22Rv1 (cell line): ENCODE data around the gene CREBRF.

Experiments
- H3K27ac ChIP-seq: fragments of 450-650 bp; 2 replicates; pipeline ENCODE4 v1.5.1; 2017
- CTCF ChIP-seq: fragments of 450-650 bp; IDR thresholded peaks from 2 replicates; pipeline ENCODE4 v1.5.1; 2017; ENCODE audit warnings: mild to moderate bottlenecking
- ZFX ChIP-seq: fragments of 450-650 bp; IDR thresholded peaks from 2 replicates; pipeline ENCODE4 v1.6.1; 2017; ENCODE audit warnings: antibody characterized with exemption, borderline replicate concordance

CREBRF gene

GRCh38 chr5:173188280-173188679, 132.1 kb downstream of the CREBRF start:
- TF ChIP-seq CTCF (no peak), ZFX (no peak)
- H3K27ac ChIP-seq: no peak overlapping the region
